SK-N-MC (cell line): ENCODE measurements around the gene SINHCAF.

ENCODE experiments used
- EZH2 ChIP-seq: fragments of 200-600 bp; sonication (generic); IDR thresholded peaks from one replicate; pipeline ENCODE4 v1.6.1; 2017; ENCODE audit warnings: antibody characterized with exemption
- FOXP2 ChIP-seq: optimal IDR thresholded peaks from 2 replicates; pipeline ENCODE3; 2011; ENCODE audit warnings: mild to moderate bottlenecking, moderate library complexity; ENCODE audit not compliant: insufficient read depth; ENCODE audit errors: extremely low read length, control extremely low read depth

DNA sequence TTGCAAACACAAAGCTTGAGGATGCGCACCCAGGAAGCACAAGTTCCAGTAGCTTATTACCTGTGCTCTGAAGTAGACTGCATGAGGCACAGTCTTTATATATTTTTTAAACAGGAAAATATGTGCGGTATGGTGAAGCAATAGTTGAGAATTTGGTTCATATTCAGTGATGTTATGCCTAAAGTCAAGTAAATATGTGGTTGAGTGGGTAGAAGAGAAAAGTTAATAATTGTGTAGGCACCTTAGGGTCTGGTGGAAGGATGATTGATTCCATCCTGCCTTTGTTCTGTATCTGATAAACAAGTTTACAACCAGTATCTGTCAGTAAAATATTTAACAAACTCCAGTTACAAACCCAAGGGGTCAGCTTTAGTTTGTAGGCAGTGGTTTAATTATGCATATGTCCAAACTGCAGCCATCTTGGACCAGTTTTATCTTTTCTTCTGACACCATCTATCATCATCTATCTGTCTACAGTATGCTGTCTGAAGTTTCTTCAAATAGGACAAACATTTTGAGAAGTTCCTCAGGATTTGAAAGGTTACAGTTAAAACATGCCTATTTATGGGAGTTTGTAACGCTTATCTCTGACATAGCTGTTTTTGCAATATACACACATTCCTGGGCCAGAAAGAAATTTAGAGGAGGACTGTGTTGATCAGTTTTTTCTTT lies 10.8 kb downstream of the SINHCAF start:
- no peak for TF ChIP-seq EZH2
- TF ChIP-seq FOXP2: no peak
